Activated T-helper 1 cell treated with anti-CD3 and anti-CD28 coated beads, Interleukin-12 subunit alpha, Interleukin-12 subunit beta, Interleukin-2, Interleukin-4 antibody, amounts not matched to agents 30 ng/mL and 10 ng/mL and 1 ng/mL, durations not matched to agents 14 hours and 24 hours and 36 hours (primary cell): ENCODE data around the gene BICDL2. TPM values are rescaled to one million over a fixed set of nuclear protein-coding genes. Genes with fewer than 3 reads are reported as not detected.
"Not testable (repeated sequence)": the region's sequence is repeated elsewhere in the genome, so short reads cannot be mapped to it uniquely, and the experiment has no call there.

Experiments used
- DNase-seq: peaks from one replicate; pipeline ENCODE4 v3.0.0; 2021; ENCODE audit warnings: low spot score
- H3K27ac Mint-ChIP-seq: one replicate; pipeline ENCODE4 v1.8.0; 2021; ENCODE audit warnings: mild to moderate bottlenecking, mixed read lengths
- H3K27me3 Mint-ChIP-seq: one replicate; pipeline ENCODE4 v1.8.0; 2022; ENCODE audit warnings: mild to moderate bottlenecking, moderate library complexity, mixed read lengths; ENCODE audit not compliant: insufficient read depth
- H3K36me3 Mint-ChIP-seq: one replicate; pipeline ENCODE4 v1.8.0; 2021; ENCODE audit warnings: low read depth, mixed read lengths
- H3K4me1 Mint-ChIP-seq: one replicate; pipeline ENCODE4 v1.8.0; 2021; ENCODE audit warnings: low read depth, mixed read lengths
- H3K4me3 Mint-ChIP-seq: one replicate; pipeline ENCODE4 v1.8.0; 2021; ENCODE audit warnings: mild to moderate bottlenecking, moderate library complexity, mixed read lengths
- H3K9me3 Mint-ChIP-seq: one replicate; pipeline ENCODE4 v1.8.0; 2021; ENCODE audit warnings: mixed read lengths
- intact Hi-C: fragments of 100-400 bp; cut with micrococcal nuclease; formaldehyde crosslinking; loops from one replicate; pipeline ENCODE4 v1.15.1; 2024
- total RNA-seq: library from RNA; stranded (reverse); gene quantifications from 2 replicates; pipeline ENCODE4 v1.2.3, GENCODE V29; 2022

BICDL2 gene
- total RNA-seq, 1 donor from 2014 or later, result not detected

GRCh38 chr16:3072576-3073263 lies 36.0 kb upstream of the BICDL2 start:
- Mint-ChIP-seq H3K27ac (peak overlapping the region; percentile 100), H3K36me3 (peaks cover 30% of the 10 kb centered on the region), H3K4me3 (peak overlapping the region; percentile 84), H3K4me1 (peaks cover 79% of the 10 kb centered on the region)
- H3K9me3 Mint-ChIP-seq, DNase-seq, H3K27me3 Mint-ChIP-seq, intact Hi-C loops: not testable (repeated sequence)

- Mint-ChIP-seq H3K27ac (peak overlapping the region; percentile 93), H3K4me1 (peaks cover 79% of the 10 kb centered on the region), H3K4me3 (peak overlapping the region; percentile 59), H3K36me3 (peaks cover 35% of the 10 kb centered on the region)
- H3K27me3 Mint-ChIP-seq, DNase-seq, intact Hi-C loops, H3K9me3 Mint-ChIP-seq: not testable (repeated sequence)
Observed at GRCh38 chr16:3072148-3072547, 35.4 kb upstream of the BICDL2 start.

GRCh38 chr16:3071655-3072054 lies 34.9 kb upstream of the BICDL2 start:
- H3K27me3 Mint-ChIP-seq, result peaks cover 2% of the 10 kb centered on the region
- peaks cover 38% of the 10 kb centered on the region for H3K36me3 Mint-ChIP-seq
- intact Hi-C loops, result no loop called here
- DNase-seq, result no peak
- H3K4me3 Mint-ChIP-seq, result peak overlapping the region; percentile 59
- H3K4me1 Mint-ChIP-seq, result peaks cover 75% of the 10 kb centered on the region
- peak overlapping the region; percentile 93 for H3K27ac Mint-ChIP-seq
- no peaks in the 10 kb centered on the region for H3K9me3 Mint-ChIP-seq

GRCh38 chr16:3070608-3071111 lies 33.9 kb upstream of the BICDL2 start:
- intact Hi-C loops, result no loop called here
- no peak overlapping the region for H3K4me3 Mint-ChIP-seq

GRCh38 chr16:3069146-3069545 lies 32.4 kb upstream of the BICDL2 start:
- intact Hi-C loops, H3K9me3 Mint-ChIP-seq, H3K27me3 Mint-ChIP-seq, DNase-seq: not testable (repeated sequence)
- Mint-ChIP-seq H3K4me1 (peaks cover 58% of the 10 kb centered on the region), H3K36me3 (peaks cover 46% of the 10 kb centered on the region), H3K27ac (peak overlapping the region; percentile 85), H3K4me3 (peak overlapping the region; percentile 53)

More at GRCh38 chr16:3070608-3071111, 33.9 kb upstream of the BICDL2 start:
- no peaks in the 10 kb centered on the region for H3K9me3 Mint-ChIP-seq
- peaks cover 46% of the 10 kb centered on the region for H3K36me3 Mint-ChIP-seq
- peaks cover 2% of the 10 kb centered on the region for H3K27me3 Mint-ChIP-seq
- DNase-seq, result no peak
- H3K4me1 Mint-ChIP-seq, result peaks cover 67% of the 10 kb centered on the region
- no peak overlapping the region for H3K27ac Mint-ChIP-seq

GRCh38 chr16:3068487-3068886 lies 31.7 kb upstream of the BICDL2 start:
- Mint-ChIP-seq H3K4me3 (peak overlapping the region; percentile 99), H3K36me3 (peaks cover 46% of the 10 kb centered on the region), H3K4me1 (peaks cover 57% of the 10 kb centered on the region), H3K27me3 (no peaks in the 10 kb centered on the region), H3K9me3 (no peaks in the 10 kb centered on the region), H3K27ac (peak overlapping the region; percentile 98)
- intact Hi-C loops, result no loop called here
- no peak for DNase-seq

- intact Hi-C loops, result no loop called here
Observed at GRCh38 chr16:3066440-3066748, 29.6 kb upstream of the BICDL2 start.

GRCh38 chr16:3065742-3066439 lies 29.1 kb upstream of the BICDL2 start:
- no peak for DNase-seq
- intact Hi-C loops, result no loop called here
- Mint-ChIP-seq H3K27me3 (peaks cover 2% of the 10 kb centered on the region), H3K36me3 (peaks cover 46% of the 10 kb centered on the region), H3K27ac (peak overlapping the region; percentile 94), H3K4me1 (peaks cover 47% of the 10 kb centered on the region), H3K9me3 (peaks cover 7% of the 10 kb centered on the region), H3K4me3 (peak overlapping the region; percentile 99)

More at GRCh38 chr16:3066440-3066748, 29.6 kb upstream of the BICDL2 start:
- DNase-seq, result no peak
- H3K4me1 Mint-ChIP-seq, result peaks cover 51% of the 10 kb centered on the region
- peaks cover 2% of the 10 kb centered on the region for H3K27me3 Mint-ChIP-seq
- H3K4me3 Mint-ChIP-seq, result peak overlapping the region; percentile 99
- peaks cover 7% of the 10 kb centered on the region for H3K9me3 Mint-ChIP-seq
- H3K27ac Mint-ChIP-seq, result peak overlapping the region; percentile 94
- H3K36me3 Mint-ChIP-seq, result peaks cover 46% of the 10 kb centered on the region

- intact Hi-C loops, result no loop called here
- Mint-ChIP-seq H3K36me3 (peaks cover 48% of the 10 kb centered on the region), H3K27me3 (peaks cover 2% of the 10 kb centered on the region), H3K9me3 (peaks cover 7% of the 10 kb centered on the region), H3K4me3 (peak within 1 kb of the TSS; percentile 99), H3K27ac (peak within 1 kb of the TSS; percentile 94), H3K4me1 (peaks cover 50% of the 10 kb centered on the region)
- peak; percentile 62 for DNase-seq
Observed at GRCh38 chr16:3065069-3065741, 28.5 kb upstream of the BICDL2 start, which contains the start of gene IL32. Gene IL32 (plus strand): TSS chr16:3065640. CDS start chr16:3065812, 172 bp downstream.

- Mint-ChIP-seq H3K4me1 (peaks cover 47% of the 10 kb centered on the region), H3K4me3 (peak overlapping the region; percentile 79), H3K27ac (peak overlapping the region; percentile 94), H3K27me3 (peaks cover 2% of the 10 kb centered on the region), H3K36me3 (peaks cover 42% of the 10 kb centered on the region), H3K9me3 (peaks cover 7% of the 10 kb centered on the region)
- DNase-seq, result no peak
- intact Hi-C loops, result no loop called here
Observed at GRCh38 chr16:3063625-3064386, 27.1 kb upstream of the BICDL2 start.

GRCh38 chr16:3062553-3062952 lies 25.8 kb upstream of the BICDL2 start:
- peaks cover 2% of the 10 kb centered on the region for H3K27me3 Mint-ChIP-seq
- no peak for DNase-seq
- H3K4me1 Mint-ChIP-seq, result peaks cover 40% of the 10 kb centered on the region
- peak overlapping the region; percentile 29 for H3K4me3 Mint-ChIP-seq
- peaks cover 30% of the 10 kb centered on the region for H3K36me3 Mint-ChIP-seq
- intact Hi-C loops, result no loop called here
- peaks cover 7% of the 10 kb centered on the region for H3K9me3 Mint-ChIP-seq
- no peak overlapping the region for H3K27ac Mint-ChIP-seq

GRCh38 chr16:3060339-3061127 lies 23.8 kb upstream of the BICDL2 start:
- H3K9me3 Mint-ChIP-seq, result peaks cover 7% of the 10 kb centered on the region
- intact Hi-C loops, result no loop called here
- DNase-seq, result no peak
- H3K36me3 Mint-ChIP-seq, result peaks cover 21% of the 10 kb centered on the region
- H3K27me3 Mint-ChIP-seq, result peaks cover 2% of the 10 kb centered on the region
- peak overlapping the region; percentile 89 for H3K4me3 Mint-ChIP-seq
- peak overlapping the region; percentile 93 for H3K27ac Mint-ChIP-seq
- peaks cover 51% of the 10 kb centered on the region for H3K4me1 Mint-ChIP-seq
